Heart right ventricle (tissue), 16 donors: ENCODE results near the gene PRMT5. TPM values are rescaled to one million over a fixed set of nuclear protein-coding genes. Genes with fewer than 3 reads are reported as not detected.

ENCODE experiments used
- ATAC-seq, 8 donors: fragments of 200-7000 bp; cut with Tn5 transposase; one replicate each; pipeline ENCODE4 v1.9.1; 2020; ENCODE audit warnings: mild to moderate bottlenecking in 8 of 8, moderate library complexity in 8 of 8, moderate number of reproducible peaks in 1 of 8
- DNase-seq, 2 donors: peaks; one replicate each; pipeline ENCODE4 v3.0.0-alpha.2; 2020
- H3K27ac ChIP-seq, 10 donors: fragments of 200-600 bp; sonication (generic) in 2 of 10; one replicate each; pipeline versions ENCODE4 v1.5.0 to v1.8.0; 2020 to 2022; ENCODE audit warnings: mild to moderate bottlenecking in 3 of 10
- H3K27me3 ChIP-seq, 7 donors: fragments of 200-600 bp; one replicate each; pipeline ENCODE4 v1.8.0; 2021 to 2022; ENCODE audit warnings: mild to moderate bottlenecking in 2 of 7
- H3K36me3 ChIP-seq, 9 donors: fragments of 200-600 bp; sonication (generic) in 1 of 9; one replicate each; pipeline versions ENCODE4 v1.5.0 to v1.8.0; 2020 to 2022; ENCODE audit warnings: mild to moderate bottlenecking in 2 of 9
- H3K4me1 ChIP-seq, 9 donors: fragments of 200-600 bp; sonication (generic) in 1 of 9; one replicate each; pipeline versions ENCODE4 v1.5.0 to v1.8.0; 2020 to 2022; ENCODE audit warnings: mild to moderate bottlenecking in 4 of 9
- H3K4me3 ChIP-seq, 10 donors: fragments of 200-600 bp; sonication (generic) in 2 of 10; one replicate each; pipeline versions ENCODE4 v1.5.0 to v1.8.0; 2020 to 2022; ENCODE audit warnings: mild to moderate bottlenecking in 7 of 10, moderate library complexity in 2 of 10
- H3K9me3 ChIP-seq, 11 donors: fragments of 200-600 bp in 10 of 11; sonication (generic) in 2 of 11; one replicate each; pipeline versions ENCODE4 v1.5.0 to v1.8.0; 2013 to 2022; ENCODE audit warnings: mild to moderate bottlenecking in 2 of 11, control low read depth in 1 of 11, moderate library complexity in 1 of 11
- CTCF ChIP-seq, 9 donors: fragments of 200-600 bp; sonication (generic) in 2 of 9; IDR thresholded peaks; one replicate each; pipeline versions ENCODE4 v1.5.0 to v1.8.0; 2021 to 2022; ENCODE audit warnings: antibody characterized with exemption in 9 of 9, mild to moderate bottlenecking in 5 of 9, moderate library complexity in 1 of 9
- WGBS, 2 donors: extraction: QIAGEN DNeasy Blood & Tissue Kit; methylation state at CpG; one replicate each; pipeline ENCODE4 v1.1.7; 2013; ENCODE audit warnings: inconsistent platforms in 1 of 2; 5-methylcytosine and 5-hydroxymethylcytosine counted together
- intact Hi-C, 10 donors: fragments of 100-400 bp; cut with DNase I; formaldehyde crosslinking; loops; one replicate each; pipeline versions ENCODE4 v1.11.1 to v1.14.2; 2022
- polyA plus RNA-seq, 2 donors: library from polyadenylated mRNA; stranded (reverse); fragments of 200-250 nt; gene quantifications; one replicate each; pipeline ENCODE4 v1.2.3, GENCODE V29; 2013
- total RNA-seq, 10 donors: library from RNA; stranded (reverse); fragmentation: NEBNext Ultra II Directional in 3 of 10; extraction: Animal tissue kit (Norgen Biotek cat#: 25700) in 3 of 10; gene quantifications; one replicate each; pipeline versions ENCODE4 v1.2.1 to v1.2.4, GENCODE V29; 2021 to 2023
- donor health status: Arrhythmogenic right ventricular cardiomyopathy.
- donor health status: ischemic (EF 13 %, LVEDD 7.1; RV severe dilation, severe dysfunction).
- donor health status: healthy with polysubstance abuse.
- donor health status: DM: no; HTN: yes; CAD: no.
- donor health status: DM: no; HTN: no; CAD: no.
- donor health status: ischemic (EF 25% LVEDD 6.9; RV normal size, moderate dysfunction).
- donor health status: ischemic (EF 25% LVEDD 5.7; RV mildly dilated, moderate dysfunction).
- donor health status: healthy.
- donor health status: DM: yes; HTN: yes; CAD: no.
- donor health status: Ischemic cardiomyopathy.
- donor health status: ischemic (EF 35%, LVEDD 5.7; RV mildly dilated, moderate dysfunction).
- donor health status: nonischemic (EF 11% LVEDD 7.7; RV severe dilation, severe dysfunction).
- donor health status: DM: yes; HTN: yes; CAD: no.
- donor health status: PGD.
- donor health status: ischemic (EF 29% LVEDD 5.4; RV normal size, mild dysfunction).
- donor health status: nonischemic (EF 23%, LVEDD 6.1; RV moderate dilation, normal function).

The PRMT5 gene
- total and polyA plus RNA-seq, 12 donors = 7.8 to 75.1 (median 48.2) TPM

GRCh38 chr14:22887990-22888378, 41.2 kb downstream of the PRMT5 start:
- ATAC-seq (no peak), DNase-seq (no peak)
- H3K4me3 ChIP-seq = no peak overlapping the region
- no peaks in the 10 kb centered on the region for H3K9me3 ChIP-seq
- peaks cover 0 to 10% (median 3%) of the 10 kb centered on the region in 7 donors for H3K27me3 ChIP-seq
- 77 to 81% methylated on average over 5 of the region's 5 CpGs for WGBS, 2 donors
- H3K27ac ChIP-seq = peak overlapping the region in 1 of 10 donors; percentile 54
- no peaks in the 10 kb centered on the region for H3K36me3 ChIP-seq
- H3K4me1 ChIP-seq = peaks cover 0 to 23% (median 7%) of the 10 kb centered on the region in 9 donors
- no peak for TF ChIP-seq CTCF (IDR thresholded peaks at IDR 0.05)
- intact Hi-C loops = no loop called here

DNA sequence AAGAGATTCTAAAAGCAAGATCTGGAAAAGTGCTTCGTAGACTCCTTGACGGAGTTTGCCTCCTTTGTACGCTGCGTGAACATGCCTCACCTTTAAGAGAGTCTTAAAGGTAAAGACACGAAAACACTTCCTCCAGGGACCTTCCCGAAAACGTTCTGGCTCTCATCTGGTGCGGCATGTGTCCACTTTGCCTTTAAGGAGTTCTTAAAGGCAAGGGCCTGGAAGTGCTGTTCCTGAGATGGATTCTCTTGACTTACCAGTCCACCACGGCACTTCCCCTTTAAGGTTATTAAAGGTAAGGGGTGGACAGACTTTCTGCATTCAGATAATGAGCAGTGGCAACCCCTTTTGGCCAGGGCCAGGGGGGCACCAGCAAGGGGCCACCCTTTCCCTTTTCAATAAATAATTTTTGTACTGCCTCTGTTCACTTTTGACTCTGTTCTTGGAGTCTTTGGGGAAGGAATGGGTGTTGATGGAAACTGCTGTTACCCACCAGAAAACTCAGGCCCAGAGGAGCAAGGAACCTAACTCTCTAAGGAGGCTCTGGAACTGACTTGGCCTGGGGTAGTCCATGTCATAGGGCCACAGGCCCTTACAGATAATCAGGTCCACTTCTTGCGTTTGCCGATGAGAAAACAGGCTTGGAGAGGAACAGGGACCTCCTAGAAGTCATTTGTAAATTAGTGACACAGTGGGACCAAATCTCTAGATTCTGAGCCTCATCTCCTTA, 41.8 kb downstream of the PRMT5 start:
- peak in 7 of 8 donors; percentile 24 to 58 (median 34) for ATAC-seq
- peaks cover 0 to 10% (median 3%) of the 10 kb centered on the region in 7 donors for H3K27me3 ChIP-seq
- H3K4me1 ChIP-seq = peaks cover 0 to 27% (median 7%) of the 10 kb centered on the region in 9 donors
- peak overlapping the region in 6 of 10 donors; percentile 1 to 54 (median 30) for H3K27ac ChIP-seq
- H3K36me3 ChIP-seq = no peaks in the 10 kb centered on the region
- peak overlapping the region; percentile 33 to 67 (median 58) for H3K4me3 ChIP-seq
- TF ChIP-seq CTCF (IDR thresholded peaks at IDR 0.05) = no peak
- no peak for DNase-seq
- H3K9me3 ChIP-seq = no peaks in the 10 kb centered on the region
- intact Hi-C loops = no loop called here
- 33 to 36% methylated on average over 11 of the region's 11 CpGs for WGBS, 2 donors

- 5% methylated on average over 76 to 77 of the region's 77 CpGs for WGBS, 2 donors
- peak; percentile 70 to 77 for DNase-seq
Observed at GRCh38 chr14:22886500-22887259, 42.5 kb downstream of the PRMT5 start.

More at GRCh38 chr14:22886500-22887259, 42.5 kb downstream of the PRMT5 start:
- Histone ChIP-seq H3K9me3 (no peaks in the 10 kb centered on the region), H3K36me3 (no peaks in the 10 kb centered on the region), H3K27me3 (peaks cover 0 to 10% (median 3%) of the 10 kb centered on the region in 7 donors), H3K4me1 (peaks cover 0 to 31% (median 7%) of the 10 kb centered on the region in 9 donors), H3K4me3 (peak overlapping the region; percentile 33 to 67 (median 58)), H3K27ac (peak overlapping the region in 7 of 10 donors; percentile 1 to 54 (median 27))
- intact Hi-C loops = no loop called here
- ATAC-seq = peak; percentile 77 to 92 (median 80)
- TF ChIP-seq CTCF (IDR thresholded peaks at IDR 0.05) = peak in 4 of 9 donors; percentile 6 to 21 (median 14)
